ENCODE measurements around the gene GJD4.

GRCh38 chr10:35641676-35642034, 36.5 kb downstream of the GJD4 start:
- TF ChIP-seq CTCF (IDR thresholded peaks at IDR 0.05; ENCODE audit: extremely low read depth in 1 of 2, insufficient read depth in 1 of 2, low read depth in 1 of 2, low read length in 2 of 2) (no peak), MAX (IDR thresholded peaks at IDR 0.05; ENCODE audit: insufficient read depth, insufficient read length) (no peak), POLR2A (IDR thresholded peaks at IDR 0.05; ENCODE audit: low read depth, low read length) (no peak), FOS (IDR thresholded peaks at IDR 0.05; ENCODE audit: borderline replicate concordance, insufficient read depth, low read length) (no peak), EZH2 (IDR thresholded peaks at IDR 0.05; ENCODE audit: borderline replicate concordance, low read depth, low read length, severe bottlenecking) (no peak), POLR2AphosphoS5 (IDR thresholded peaks at IDR 0.05; ENCODE audit: insufficient read depth, low read depth, low read length) (no peak), JUN (IDR thresholded peaks at IDR 0.05; ENCODE audit: borderline replicate concordance, insufficient read depth, insufficient read length, low read depth) (no peak), MYC (IDR thresholded peaks at IDR 0.05; ENCODE audit: low read depth, low read length) (no peak)
